Brain pericyte (primary cell): ENCODE data around the gene ARMCX2.
"Not testable (repeated sequence)": the region's sequence is repeated elsewhere in the genome, so short reads cannot be mapped to it uniquely, and the experiment has no call there.

Source experiments
- DNase-seq: peaks from one replicate; pipeline ENCODE4 v3.0.0-alpha.2; 2012; ENCODE audit warnings: low read depth, low spot score

Gene ARMCX2

DNA sequence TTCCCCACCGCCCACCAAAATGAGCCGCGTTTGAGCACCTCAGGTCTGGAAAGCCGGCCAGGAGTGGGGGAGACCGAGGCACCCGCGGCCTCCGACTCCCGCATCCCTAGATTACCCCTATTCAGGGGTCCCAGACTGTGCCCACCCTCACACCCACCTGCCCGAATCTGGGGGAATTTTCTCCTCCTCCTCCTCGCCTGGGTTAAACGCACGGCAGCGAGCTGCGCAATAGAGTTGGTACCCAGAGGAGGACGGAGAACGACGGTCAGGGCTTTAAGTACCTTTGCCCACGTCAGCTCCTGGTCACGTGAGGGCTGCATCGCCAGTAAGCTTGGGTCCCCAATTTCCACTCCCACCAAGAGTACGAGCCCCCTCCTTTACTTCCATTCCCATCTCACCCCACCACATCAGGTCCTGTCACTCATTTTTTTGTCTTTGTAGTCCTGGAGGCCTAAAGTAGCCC lies at the start of gene ARMCX2:
TSS of gene ARMCX2 (minus strand) at position 250 of the 463 bp plus-strand sequence. CDS start 2,262 bp downstream, outside the sequence.
- no peak for DNase-seq

DNA sequence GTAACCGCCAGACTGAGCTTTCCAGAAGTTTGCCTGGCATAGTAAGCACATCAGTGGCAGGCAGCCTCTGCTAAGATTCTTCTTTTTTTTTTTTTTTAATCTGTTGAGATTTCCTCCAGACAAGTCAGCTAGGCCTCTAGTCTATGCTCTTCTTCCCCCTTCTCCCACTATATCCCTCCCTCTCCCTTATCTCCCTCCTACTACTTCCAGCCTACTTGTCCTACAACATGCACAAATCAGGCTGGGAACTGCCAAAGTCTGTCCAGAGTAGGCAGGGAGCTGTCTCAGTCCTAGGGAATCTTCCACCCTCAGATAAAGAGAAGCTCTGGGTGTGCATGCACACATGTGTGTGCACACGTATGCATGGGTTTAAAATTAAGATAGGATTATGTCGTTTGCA lies 49.7 kb upstream of the ARMCX2 start:
- DNase-seq = no peak

DNA sequence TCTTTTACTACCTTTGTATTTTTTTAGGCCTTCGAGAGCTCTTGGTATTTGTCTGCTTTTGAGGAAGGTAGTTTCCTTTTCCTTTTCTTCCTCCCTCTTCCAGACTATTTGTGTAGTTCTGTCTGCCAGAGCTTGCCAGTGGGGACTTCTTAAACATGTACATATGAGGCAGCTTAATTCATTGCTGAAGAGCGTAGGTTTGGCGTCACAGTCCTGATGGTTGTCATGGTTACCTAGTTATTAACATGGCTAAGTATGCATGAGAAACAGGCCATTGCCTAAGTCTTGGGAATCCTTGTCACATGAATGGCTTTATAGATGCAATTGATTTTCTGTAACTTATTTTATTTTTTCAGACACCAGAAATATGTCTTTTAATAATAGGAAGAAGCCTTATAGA lies 48.5 kb upstream of the ARMCX2 start:
- no peak for DNase-seq

DNA sequence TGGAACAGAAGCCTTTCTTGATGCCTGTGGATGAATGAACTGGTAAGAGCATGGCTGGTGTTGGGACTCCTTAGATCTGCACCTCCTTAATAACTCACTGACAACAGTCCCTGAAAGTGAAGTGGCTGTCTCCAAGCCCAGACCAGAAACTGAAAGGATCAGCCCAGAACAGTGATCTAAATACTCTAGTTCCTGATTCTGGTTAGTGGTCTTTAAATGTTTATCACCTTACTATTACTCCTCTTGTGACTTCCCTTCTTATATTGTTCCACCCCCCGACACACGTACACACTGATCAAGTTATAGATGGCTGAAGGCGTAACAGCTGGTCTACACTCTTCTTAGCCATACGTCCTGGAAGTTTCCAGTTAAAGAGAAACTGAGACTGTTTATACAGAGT lies 33.8 kb upstream of the ARMCX2 start:
- DNase-seq = no peak

DNA sequence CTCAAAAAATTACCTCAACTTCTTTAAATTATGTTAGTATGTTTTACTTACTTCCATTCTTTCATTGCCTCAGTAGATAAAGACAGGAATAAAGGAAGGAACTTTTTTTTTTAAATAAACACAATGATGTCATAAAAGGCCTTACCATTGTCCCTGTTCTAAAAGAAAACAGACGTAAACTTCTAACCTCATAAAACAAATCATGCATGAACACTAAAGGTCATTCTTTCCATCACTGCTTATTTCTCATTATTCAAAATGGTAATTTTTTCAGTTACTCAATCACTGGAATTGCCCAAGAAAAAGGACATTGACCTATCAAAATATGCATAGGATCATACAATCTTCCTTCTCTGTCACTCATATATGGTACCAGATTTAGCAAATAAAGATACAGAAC lies 32.2 kb upstream of the ARMCX2 start:
- DNase-seq = no peak

DNA sequence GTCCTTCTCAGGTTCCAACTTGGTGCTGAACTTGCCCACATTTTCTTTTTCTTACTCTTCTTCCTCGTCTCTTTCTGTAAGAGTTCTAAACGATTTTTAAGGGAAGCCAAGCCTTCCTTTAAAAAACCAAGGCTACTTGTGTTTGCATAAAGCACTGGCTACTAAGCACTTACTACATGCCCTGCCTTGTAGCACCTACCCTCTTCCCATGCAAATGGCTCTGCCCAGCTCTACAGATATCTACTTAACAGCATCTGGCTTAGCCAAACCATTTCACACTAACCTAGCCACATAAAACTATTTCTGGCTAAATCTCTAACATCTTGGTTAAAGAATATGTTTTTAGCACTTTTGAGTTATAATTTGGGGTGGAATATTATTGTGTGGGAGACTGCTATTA lies 26.9 kb upstream of the ARMCX2 start:
- no peak for DNase-seq

DNA sequence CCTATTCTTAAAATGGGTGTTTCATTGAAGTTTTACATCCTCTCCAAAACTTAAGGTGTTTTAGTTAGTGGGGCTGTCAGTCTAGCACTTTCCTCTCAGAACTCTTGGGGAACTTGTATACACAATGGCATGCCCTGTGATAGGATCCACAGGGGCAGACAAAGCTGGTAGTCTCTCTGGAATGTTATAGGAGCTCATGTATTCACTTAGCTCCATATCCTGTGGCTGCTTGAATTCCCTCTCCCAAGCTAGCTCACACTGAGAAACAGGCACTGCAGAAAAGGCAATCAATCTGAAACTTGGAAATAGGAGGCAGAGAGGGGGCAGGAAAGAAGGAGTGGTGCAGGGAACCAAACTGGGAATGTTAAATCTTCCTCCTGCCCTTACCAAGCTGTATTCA lies 26.3 kb upstream of the ARMCX2 start:
- DNase-seq = no peak

DNA sequence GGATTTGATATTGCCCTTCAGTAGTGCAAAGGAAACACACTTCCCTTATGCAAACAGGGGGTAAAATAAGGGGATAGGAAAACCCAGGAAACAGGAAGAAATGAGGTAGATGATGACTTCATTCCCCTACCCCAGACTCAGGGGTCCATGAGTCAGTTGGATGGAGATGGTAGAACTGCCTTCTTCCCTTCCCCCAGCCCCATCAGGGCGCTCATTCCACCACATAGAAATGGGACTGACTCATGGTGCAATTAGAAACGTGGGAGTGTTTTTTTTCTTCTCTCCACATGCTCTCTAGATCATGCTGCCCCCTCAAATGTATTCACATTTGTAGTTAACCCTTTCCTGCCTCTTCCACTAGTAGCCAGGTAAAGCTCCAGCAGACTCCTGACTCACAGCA lies 23.1 kb upstream of the ARMCX2 start:
- no peak for DNase-seq

DNA sequence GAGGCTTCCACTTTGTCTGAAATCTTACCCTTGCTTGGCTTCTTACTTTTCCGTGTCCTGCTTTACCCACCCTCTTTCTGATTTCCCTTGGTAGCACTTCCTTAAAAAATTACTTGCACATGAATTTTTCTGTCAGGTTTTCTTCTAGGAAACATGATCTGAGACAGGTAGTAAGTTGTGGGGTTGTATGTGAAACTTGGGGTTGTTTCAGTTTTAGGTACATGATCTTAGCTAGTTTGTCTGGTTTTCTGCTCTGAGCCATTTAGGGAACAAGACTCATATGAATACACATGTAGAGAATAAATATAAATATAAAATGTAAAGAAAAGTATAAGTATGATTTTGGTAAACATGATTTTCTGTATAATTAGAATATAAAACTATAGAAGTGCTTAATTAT lies 17.4 kb upstream of the ARMCX2 start:
- DNase-seq = no peak

DNA sequence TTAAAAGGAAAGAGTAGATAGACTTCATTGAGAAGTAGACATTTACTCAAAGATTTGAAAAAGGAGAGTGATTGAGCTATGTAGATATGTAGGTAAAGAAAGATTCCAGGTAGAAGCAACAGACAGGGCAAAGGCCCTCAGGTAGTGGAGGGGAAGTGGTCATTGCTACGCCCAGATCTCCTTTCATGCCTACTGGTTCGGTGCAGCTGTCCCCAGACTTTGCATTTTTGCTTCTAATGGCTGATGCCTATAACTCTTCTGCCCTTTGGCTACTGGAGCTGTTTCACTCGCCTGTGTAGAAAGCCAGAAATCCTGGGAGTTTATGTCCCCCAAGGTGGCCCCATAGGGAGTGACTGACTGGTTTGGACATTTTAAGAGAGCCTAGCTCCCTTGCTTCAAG lies 16.9 kb upstream of the ARMCX2 start:
- DNase-seq = no peak

DNA sequence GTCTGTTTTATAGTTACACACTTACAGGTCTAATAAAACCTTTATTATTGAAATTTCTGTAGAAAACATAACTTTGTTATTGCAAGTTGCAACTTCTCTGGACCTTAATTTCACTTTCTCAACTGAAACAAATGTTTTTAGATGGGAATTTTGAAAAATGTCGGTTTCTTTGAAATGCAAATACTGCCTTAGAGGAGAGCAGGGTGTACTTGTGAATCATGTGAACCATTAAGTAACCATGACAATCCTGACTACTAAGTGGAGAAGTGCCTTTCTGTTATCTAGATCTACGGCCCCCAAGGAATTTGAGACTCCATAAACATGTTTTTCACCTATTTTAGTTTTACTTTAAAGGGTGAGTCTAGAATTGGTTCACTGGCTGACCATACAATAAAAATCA lies 8.5 kb upstream of the ARMCX2 start:
- no peak for DNase-seq

DNA sequence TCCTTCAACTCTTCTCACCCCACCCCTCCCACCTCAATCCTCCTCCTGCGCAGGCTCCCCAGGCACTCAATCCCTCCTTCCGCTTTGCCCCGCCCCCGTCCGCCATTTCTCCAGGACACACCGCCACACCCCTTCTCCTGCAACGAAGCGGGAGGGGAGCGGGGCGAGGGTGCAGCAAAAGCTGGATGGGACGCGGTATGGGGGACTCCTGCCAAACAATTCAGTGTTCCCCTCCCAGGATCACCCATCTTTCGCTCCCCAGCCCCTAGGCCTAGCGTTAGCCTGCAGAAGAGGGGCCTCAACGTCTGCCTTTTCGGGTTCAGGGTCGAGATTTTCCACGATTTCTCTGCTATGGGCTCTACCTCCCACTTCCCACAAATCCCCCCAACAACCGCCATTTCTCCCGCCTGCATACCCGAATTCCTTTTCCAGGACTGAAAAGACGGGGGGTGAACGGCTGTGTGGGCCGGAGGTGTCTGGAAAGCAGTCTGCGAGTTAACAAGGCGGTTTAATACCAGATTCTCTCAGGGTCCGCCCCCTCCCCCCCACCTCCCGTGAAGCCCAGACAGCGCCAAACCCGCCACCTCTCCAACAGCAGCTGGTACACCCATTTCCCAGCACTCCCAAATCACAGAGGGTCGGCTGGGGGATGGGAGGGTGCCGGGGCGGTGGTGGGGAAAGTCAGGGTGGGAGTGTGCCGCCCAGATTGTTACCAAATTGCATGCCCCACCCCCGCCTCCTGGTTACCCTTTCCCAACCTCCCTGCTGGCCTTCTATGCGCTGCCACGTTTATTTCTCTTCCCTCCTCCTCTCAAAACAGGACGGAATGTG lies 774 bp downstream of the ARMCX2 start:
- DNase-seq = no peak

DNA sequence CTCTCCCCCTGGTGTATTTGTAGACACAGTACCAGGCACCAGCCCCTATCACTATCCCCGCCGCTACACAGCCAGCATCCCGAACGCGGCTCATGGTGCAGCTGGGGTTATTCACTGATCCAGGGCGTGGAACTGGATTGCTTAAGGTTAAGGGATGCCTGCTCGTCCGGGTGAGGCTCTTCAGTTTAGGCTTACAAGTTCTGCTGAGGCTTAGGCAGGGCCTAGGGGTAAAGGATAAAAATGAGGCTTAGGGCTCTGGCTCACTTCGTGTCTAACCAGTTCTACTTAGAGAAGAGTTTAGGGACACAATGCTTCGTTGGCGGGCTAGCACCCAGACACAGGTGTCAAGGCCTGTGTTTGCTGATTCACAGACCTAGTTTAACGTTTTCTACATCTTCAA lies 2.2 kb downstream of the ARMCX2 start:
- no peak for DNase-seq

DNA sequence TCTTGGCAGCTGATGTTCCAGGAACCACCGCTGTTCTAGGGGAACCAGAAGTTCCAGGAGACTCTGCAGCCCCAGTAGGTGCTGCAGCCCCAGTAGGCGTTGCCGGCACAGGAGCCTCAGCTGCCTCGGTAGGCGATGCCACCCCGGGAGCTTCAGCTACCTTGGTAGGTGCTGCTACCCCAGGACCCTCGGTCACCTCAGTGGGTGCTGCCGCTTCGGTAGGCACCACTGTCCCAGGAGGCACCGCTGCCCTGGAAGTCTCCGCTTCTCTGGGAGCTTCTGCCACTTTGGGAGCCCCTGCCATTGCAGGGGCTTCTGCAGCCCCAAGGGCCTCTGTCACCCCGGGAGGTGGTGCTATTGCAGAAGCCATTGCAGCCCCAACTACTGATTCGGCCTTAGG lies 2.8 kb downstream of the ARMCX2 start:
- no peak for DNase-seq

DNA sequence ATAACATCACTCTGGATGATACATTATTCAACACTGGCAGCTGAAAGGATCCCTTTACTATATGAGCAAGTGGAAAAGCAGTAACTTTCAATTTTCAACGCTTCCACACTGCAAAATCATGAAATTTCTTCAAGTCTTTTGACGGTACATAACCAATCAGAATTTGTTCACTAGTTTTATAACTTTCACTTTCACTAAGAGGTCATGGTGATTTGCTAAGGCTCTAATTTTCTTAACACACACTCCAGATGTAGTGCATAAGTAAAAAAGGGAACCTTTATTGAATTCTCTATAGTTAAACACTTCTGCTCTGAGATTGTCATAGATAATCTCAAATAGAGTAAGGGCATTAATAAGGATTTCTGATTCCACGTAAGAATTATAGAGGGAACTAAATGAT lies 4.1 kb downstream of the ARMCX2 start:
- DNase-seq = no peak

DNA sequence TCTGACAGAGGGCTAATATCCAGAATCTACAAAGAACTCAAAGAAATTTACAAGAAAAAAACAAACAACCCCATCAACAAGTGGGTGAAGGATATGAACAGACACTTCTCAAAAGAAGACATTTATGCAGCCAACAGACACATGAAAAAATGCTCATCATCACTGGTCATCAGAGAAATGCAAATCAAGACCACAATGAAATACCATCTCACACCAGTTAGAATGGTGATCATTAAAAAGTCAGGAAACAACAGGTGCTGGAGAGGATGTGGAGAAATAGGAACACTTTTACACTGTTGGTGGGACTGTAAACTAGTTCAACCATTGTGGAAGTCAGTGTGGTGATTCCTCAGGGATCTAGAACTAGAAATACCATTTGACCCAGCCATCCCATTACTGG lies 11.9 kb downstream of the ARMCX2 start:
- not testable (repeated sequence) for DNase-seq

DNA sequence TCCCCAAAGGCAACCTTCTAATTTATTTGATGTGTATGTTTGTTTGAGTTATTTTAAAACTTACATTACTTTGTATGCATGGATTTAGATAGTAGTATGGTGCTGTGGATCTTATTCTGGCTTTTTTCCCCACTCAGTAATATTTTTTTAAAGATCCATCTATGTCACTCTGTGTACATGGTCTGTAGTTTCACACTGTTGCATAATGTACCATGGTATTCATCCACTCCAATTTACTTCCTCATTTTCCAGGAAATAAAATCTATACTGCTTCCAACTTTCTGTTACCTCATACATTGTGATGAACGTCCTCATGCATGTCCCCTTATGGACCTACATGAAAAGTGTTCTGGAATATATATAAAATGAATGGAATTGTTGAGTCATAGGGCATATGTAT lies 17.6 kb downstream of the ARMCX2 start:
- no peak for DNase-seq

DNA sequence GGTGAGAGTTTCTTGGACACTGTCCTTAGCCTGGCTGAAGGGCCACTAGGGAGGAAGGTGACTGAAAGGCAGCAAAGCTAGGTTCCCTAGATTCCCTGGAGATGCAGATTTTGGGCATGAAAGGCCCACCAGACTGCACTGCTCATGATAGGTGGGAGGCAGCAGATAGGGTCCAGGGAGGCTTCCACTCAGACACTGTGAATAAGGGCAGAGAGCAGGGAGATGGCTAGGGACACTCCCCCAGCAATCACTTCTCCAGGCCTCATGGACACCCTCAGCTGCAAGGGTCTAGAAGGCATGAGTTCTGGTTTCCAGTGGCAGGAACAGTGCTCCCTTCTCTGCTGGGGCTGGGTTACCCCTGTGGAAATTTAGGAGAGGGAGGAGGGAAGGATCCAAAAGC lies 20.1 kb downstream of the ARMCX2 start:
- DNase-seq = no peak

DNA sequence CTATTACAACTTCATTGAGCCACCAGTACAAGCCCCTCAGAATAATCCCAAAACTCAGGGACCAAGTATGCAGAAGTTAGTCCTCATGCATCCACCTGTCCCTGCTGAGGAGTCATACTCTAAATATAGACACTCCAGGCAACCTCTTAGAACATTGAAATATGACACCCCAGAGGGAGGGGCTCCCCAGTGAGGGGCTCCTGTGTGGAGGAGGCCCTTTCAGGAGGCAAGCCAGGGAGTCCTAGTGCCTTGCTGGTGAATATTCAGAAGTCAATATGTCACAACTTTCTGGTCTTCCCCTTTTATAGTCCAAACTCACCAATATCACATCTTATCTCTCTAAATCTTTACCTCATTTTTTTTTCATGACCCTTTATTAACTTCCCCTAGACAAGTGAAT lies 40.3 kb downstream of the ARMCX2 start:
- DNase-seq = no peak

DNA sequence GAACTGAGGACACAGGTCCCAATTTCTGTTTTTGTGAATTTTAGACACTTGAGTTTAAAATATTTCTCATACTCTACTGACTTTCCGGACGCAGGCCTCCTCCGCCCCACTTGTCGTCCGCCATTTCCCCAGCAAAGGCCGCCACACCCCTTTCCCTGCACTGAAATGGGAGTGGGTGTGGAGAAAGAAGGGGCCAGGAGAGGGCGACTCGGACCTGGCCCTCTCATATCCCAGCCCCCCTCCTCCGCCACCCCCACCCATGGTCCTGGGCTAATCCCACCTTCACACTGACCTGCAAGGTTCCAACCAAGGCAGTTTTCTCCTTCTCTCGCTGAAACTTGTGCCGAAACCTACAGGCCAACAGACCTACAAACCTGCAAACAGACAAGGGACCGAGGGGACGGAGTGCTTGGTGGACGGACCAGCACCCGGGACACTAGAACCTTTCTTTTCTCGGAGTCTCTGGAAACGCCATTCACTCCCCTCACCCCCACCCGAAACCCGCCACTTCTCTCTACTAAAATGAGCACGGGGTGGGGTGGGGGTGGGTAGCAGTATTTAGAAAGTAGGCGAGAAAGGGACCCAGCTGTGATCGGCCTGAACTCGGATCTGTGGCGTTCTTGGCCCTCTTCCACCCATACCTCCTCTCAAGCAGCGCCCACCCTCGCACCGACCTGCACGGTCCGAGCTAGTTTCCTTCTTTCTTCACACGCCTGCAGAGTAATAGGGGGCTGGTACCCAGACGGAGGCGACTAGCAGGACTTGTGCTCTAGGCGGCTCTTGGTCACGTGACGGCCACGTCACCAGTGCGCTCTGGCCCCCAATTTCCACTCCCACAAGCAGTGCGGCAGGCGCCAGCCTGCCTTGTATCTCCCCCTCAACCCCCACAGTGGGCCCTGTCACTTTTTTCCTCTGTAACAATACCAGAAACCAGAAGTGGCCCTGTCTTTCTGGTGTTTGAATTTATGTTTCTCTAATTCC lies 42.1 kb downstream of the ARMCX2 start, which contains the start of gene ARMCX6:
TSS of gene ARMCX6 (minus strand) at position 790 of the 981 bp plus-strand sequence. CDS start 1,380 bp downstream, outside the sequence.
- DNase-seq = no peak

DNA sequence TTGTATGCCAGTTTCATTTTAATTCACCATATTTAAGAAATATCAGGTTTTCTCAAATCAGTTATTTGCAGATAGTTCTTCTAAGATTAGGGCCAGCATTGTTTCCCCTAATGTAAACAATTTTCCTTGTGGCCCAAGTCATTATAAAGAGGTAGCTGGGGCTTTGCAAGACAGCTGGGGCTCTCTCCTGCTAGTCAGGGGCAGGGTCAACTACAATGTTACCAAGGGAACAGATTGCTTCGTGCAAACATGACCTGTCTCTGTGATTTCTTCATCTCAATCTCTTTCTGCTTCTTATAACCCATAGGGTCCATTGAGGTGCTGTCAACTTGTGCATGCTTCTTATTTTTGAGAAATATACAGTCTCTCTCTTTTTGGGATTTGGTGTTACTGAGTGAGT lies 53.9 kb downstream of the ARMCX2 start:
- DNase-seq = no peak
